Loucy (cell line): ENCODE results near the gene MBLAC1.

Experiments used
- CTCF ChIP-seq: fragments of 200-600 bp; sonication (generic); conservative IDR thresholded peaks from 2 replicates; pipeline ENCODE4 v1.5.1; 2014; ENCODE audit warnings: mild to moderate bottlenecking, antibody characterized with exemption, low read length
- EZH2phosphoT487 ChIP-seq: fragments of 200-600 bp; IDR thresholded peaks from 2 replicates; pipeline ENCODE4 v1.6.1; 2018; ENCODE audit warnings: antibody characterized with exemption, mild to moderate bottlenecking, moderate library complexity, borderline replicate concordance

- no peak for TF ChIP-seq CTCF
- TF ChIP-seq EZH2phosphoT487, result no peak
Observed at GRCh38 chr7:100100420-100101015, 26.2 kb upstream of the MBLAC1 start.
